ENCODE measurements around the gene GMPS.
"Not testable (repeated sequence)": the region's sequence is repeated elsewhere in the genome, so short reads cannot be mapped to it uniquely, and the experiment has no call there.

GMPS gene

DNA sequence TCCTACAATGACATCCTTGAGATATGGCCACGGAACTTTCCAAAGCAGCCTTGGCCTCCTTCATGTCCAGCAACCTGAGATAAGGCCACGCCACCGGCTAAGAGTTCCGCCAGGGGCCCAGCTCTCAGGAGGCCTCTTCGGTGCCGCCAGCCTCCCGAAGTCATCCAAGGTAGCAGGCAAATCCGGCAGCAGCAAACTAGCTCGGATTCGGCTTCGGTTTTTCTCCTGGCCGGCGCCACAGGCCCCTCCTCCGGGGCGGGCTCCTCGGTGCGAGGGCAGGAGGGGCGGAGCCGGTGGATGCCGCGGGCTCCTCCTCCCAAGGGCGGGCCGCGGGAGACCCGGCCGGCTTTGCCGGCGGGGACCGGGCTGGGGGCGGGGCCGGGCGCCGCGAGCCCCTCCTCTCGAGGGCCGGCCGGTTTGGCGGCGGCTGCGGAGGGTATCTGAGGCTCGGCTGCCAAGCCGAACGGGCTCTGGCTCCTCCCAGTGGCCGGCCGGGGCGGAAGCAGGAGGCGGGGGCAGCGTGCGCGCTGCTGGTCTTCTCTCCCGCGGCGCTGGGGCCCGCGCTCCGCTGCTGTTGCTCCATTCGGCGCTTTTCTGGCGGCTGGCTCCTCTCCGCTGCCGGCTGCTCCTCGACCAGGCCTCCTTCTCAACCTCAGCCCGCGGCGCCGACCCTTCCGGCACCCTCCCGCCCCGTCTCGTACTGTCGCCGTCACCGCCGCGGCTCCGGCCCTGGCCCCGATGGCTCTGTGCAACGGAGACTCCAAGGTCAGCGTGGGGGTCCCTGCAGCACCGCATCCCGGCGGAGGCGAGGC is at the start of gene GMPS:
Gene GMPS (plus strand): TSS at position 518 of the 812 bp plus-strand sequence. CDS start 221 bp downstream, at position 739.
- peak; percentile 67 for DNase-seq

DNA sequence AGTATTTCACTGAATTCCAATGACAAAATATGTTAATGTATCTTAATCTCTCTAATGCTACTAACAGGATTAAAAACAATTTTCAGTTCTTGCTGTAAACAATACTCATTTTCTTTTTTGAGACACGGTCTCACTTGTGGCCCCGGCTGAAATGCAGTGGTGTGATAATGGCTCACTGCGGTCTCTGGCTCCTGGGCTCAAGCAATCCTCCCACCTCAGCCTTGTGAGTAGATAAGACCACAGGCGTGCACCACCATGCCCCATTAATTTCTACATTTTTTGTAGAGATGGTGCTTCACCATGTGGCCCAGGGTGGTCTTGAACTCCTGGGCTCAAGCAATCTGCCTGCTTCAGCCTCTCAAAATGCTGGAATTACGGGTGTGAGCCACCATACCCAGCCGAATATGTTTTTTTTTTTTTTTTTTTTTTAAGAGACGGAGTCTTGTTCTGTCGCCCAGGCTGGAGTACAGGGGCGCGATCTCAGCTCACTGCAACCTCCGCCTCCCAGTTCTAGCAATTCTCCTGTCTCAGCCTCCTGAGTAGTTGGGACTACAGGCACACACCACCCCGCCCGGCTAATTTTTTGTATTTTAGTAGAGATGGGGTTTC is 41.9 kb upstream of the GMPS start:
- not testable (repeated sequence) for DNase-seq

- no peak for DNase-seq
Measured at GRCh38 chr3:155835341-155836071, 34.9 kb upstream of the GMPS start.

GRCh38 chr3:155843569-155843968 is 26.9 kb upstream of the GMPS start:
- no peak for DNase-seq

GRCh38 chr3:155846119-155846518 is 24.3 kb upstream of the GMPS start:
- no peak for DNase-seq

DNA sequence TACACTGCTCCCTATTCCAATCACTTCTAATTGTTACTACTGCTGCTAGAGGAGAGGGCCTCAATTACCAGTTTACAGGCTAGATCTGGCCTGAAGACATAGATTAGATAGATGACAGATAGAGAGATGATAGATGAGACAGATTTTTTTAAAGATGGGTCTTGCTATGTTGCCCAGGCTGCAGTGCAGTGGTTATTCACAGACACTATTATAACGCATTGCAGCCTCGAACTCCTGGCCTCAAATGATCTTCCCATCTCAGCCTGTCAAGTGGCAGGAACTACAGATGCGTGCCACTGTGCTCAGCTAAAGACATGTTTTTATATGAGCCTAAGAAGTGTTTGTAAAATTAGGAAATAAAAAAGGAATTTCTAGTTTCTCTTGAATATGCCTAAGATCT is 22.5 kb upstream of the GMPS start:
- DNase-seq: no peak

DNA sequence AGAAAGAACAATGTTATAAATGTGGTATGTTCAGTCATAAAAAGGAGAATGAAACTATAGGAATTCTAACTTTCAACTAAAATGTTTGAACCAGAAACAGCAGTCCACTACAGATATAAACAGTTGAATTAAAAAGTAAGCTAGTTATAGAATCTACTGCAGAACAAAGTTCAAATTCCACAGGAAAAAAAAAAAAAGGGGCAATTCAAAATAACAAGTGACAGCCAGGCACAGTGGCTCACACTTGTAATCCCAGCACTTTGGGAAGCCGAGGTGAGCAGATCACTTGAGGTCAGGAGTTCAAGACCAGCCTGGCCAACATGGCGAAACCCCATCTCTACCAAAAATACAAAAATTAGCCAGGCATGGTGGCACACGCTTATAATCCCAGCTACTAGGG is 21.0 kb upstream of the GMPS start:
- DNase-seq: not testable (repeated sequence)

DNA sequence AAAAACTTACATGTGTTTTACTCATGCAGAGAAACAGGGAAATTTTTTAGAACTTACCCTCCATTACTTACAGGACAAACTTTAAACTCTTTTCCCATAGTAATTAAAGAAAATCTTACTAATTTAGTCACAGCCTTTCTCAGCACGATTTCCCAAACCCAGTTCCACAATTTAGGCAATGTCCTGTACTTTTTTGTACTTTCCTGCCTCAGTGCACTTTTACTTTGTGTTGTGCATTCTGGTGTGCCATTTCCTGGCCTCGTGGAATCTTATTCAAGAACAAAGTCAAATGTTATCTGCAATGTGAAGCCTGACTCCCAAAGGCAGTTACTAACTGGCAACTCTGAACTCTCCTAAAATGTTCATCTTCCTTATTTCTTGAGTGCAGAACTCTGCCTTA is 18.1 kb upstream of the GMPS start:
- DNase-seq: no peak

DNA sequence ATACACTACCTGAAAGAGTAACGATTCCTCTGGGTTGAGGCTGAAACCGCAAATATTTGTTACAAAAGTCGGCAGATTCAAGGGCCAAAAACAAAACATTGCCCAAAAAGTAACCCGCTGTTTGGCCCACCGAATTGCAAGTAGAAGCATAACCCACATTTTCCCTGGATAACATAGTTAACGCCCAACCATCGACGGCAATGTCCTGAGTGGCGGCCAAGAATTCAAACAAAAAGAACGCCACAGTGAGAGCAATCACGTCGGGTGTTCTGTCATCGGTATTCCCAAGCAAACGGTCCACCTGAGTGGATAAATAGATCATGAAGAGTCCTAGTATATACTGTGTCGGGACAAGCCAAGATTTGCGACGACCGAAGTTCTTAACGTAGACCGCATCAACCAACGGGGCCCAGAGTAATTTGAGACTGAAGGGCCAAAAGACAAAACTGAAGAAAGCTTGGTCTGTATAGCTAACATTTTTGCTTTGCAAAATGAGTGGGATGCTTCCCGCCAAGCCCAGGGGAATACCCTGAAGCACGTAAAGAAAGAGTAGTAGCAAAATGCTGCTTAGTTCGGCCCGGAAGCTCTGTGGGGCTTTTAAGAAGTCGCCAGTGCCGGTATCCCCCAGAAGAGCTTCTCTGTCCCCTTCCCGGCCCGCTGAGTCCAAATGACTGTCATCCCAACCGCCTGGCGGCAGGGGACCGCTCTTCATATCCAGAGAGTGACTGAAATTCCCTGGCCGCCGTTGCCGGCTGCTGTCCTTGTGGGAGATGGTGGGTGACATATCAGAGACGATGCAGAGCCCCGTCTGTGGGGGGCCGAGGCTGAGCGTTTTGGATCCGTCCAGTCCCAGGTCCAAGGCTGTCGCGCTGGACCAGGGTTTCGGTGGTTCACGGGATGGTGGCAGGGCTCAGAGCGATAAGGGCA is 17.0 kb upstream of the GMPS start:
- no peak for DNase-seq

DNA sequence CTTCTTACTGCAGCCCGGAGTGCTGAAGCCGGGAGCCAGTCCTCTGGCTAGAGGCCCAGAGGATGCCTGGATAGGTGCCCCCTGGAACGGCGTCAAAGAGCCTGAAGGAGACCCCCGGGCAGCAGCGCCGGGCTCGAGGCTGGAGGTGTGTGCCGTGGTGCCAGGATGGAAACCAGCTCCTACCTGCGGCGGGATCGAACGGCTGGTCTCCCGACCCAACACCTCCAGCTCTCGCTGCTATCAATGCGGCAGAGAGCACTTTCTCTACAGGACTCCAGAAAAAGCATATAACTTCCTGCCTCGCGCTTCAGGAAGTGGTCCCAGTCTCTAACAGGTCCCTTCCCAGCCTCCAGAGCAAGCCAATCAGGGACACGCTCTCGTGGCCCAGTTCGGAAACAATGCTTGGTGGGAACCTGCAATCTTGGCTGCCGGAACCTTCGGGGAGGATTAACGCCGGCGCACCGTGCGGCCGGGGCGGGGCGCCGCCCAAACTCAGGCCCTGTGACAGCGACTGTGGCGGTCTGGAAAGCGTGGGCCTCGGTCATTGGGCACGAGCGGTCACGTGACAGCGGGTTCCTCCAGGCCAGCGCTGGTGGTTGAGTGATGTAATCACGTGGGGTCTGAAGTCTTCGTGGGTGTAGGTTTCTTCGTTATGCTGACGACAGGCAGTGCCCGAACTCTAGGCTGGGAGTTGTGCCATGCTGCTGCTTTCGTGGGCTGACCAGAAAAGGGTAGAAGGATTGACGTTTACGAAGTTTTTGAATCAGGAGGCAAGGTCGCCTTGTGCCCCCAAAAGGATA is 16.1 kb upstream of the GMPS start, which contains the start of gene SLC33A1:
Gene SLC33A1 (minus strand): TSS at position 287 of the 800 bp plus-strand sequence. CDS start 430 bp downstream, outside the sequence.
- DNase-seq: peak; percentile 74

- DNase-seq: no peak
Measured at GRCh38 chr3:155859859-155860258, 10.6 kb upstream of the GMPS start.

DNA sequence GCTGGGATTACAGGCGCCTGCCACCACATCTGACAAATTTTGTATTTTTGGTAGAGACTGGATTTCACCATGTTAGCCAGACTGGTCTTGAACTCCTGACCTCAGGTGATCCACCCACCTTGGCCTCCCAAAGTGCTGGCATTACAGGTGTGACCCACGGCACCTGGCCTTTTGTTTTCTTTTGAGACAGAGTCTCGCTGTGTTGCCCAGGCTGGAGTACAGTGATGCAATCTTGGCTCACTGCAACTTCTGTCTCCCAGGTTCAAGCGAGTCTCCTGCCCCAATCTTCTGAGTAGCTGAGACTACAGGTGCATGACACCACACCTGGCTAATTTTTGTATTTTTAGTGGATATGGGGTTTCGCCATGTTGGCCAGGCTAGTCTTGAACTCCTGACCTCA is 10.0 kb upstream of the GMPS start:
- not testable (repeated sequence) for DNase-seq

- no peak for DNase-seq
Measured at GRCh38 chr3:155861476-155862183, 8.8 kb upstream of the GMPS start.

GRCh38 chr3:155862290-155862982 is 8.0 kb upstream of the GMPS start:
- DNase-seq: not testable (repeated sequence)

DNA sequence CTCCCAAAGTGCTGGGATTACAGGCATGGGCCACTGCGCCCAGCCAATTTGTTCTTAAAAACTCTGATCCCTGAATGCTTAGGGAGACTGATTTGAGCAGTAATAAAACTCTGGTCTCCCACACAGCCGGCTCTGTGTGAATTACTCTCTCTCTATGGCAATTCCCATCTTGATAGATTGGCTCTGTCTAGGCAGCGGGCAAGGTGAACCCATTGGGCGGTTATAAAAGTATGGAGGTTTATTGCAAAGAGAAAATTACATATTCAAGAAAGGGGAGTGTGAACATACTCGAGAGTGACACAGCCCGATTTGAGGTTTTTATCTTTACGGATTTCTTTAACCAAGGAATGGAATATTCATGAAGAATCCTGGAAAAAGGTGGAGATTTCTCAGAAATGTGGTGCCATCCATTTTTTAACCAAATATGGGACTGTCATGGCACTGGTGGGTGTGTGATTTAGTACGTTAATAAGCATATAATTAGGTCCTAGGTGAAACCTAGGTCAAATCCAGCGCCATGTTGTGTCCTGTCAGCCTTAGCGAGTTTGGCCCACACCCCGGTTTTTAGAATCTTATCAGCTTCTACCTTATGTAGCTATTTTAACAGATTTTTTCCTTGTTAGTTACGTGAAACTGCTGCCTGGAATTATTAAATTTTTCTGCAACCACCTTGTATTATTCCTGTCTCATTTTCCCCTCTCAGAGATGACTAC is 7.2 kb upstream of the GMPS start:
- no peak for DNase-seq

DNA sequence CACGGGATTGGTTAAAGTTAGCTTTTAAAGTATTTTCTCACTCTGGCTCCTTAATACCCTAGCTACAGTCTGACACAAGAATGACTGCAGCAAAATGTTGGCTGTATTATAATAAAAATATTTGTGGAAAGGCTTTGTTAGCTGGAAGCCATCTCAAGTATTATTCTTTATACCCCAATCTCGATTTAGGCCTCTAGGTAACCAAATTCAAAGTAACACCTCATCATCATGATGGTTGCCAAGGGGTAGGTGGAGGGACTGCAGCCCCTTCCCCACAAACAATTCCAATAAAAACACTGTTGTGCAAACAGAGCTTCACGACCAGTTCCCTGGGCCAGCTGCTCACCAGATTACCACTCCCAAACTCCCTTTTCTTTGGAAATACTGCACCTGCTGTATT is 759 bp upstream of the GMPS start:
- no peak for DNase-seq

DNA sequence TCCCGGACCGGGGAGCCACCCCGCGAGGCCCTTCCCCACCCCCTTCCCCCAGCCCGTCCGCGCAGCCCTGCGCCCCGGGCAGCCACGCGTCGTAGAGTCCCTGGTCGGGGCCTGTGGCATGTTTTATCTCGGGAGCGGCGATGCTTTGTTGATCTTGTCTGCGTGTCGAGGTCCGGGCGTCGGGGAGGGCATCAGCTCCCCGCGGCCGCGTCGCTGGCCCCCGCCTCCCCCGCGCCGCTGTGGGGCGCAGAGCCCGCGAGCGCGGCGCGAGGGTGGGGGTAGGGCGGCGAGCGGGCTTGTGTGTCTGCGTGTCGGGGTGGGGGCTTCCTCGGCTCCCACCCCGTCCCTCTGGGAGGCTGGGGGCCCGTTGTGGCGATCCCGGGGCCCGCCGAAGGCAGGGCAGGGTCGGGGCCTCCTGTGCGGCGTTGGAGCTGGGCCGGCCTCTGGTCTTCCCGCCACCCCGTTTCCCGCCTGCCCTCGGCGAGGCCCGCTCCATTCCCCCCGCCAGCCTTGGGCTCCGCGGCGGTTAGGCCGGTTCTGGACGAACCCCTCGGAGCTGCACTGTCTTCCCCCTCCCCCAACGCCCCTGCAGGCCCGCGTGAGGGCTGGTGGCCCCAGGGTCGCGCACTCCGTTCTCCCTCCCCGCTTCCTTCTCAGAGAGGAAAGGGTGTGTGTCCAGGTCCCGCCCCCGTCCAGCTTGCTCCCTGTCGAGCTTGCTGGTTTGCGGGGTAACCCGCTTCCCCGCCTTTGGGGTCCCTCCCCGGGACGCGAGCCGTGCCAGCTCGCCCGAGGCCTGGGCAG is 695 bp downstream of the GMPS start:
- DNase-seq: no peak

DNA sequence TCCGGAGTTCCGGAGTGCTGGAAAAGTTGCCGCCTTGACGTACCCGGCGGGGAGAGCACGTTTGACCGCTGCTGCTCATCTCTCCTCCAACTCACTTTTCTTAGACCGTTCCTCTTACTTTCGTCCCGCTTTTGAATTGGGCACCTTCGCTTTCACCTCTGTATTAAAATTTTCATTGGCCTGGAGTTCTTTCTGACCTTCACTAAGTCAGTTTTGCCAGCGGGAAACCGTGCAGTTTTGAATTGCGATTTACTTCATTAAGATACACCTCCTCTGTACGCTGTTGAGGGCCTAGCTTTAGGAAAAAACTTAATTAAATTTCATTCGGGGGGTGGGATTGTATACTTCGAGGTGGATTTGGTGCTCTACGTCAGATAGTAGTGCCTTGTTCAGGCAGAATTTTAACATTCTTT is 1.3 kb downstream of the GMPS start:
- DNase-seq: no peak
